Pancreas (tissue), 10 donors: ENCODE measurements around the gene CTNNA2. TPM values are rescaled to one million over a fixed set of nuclear protein-coding genes. Genes with fewer than 3 reads are reported as not detected.

Source experiments
- ATAC-seq, 4 donors: fragments of 200-7000 bp; cut with Tn5 transposase; one replicate each; pipeline versions ENCODE4 v1.8.0 to v1.9.1; 2020; ENCODE audit warnings: mild to moderate bottlenecking in 4 of 4, moderate library complexity in 4 of 4
- DNase-seq, 6 donors: peaks; one replicate each; pipeline ENCODE4 v3.0.0-alpha.2; 2020
- FAIRE-seq: peaks from 2 replicates; lab custom pipeline; 2012; peaks lifted over from hg19 to GRCh38; lab: Jason Lieb, UNC
- H3K27ac ChIP-seq, 4 donors: fragments of 200-600 bp; sonication (generic); 1 replicate in 3 of 4; 2 replicates in 1 of 4; pipeline versions ENCODE4 v1.5.0 to v1.8.0; 2020
- H3K27me3 ChIP-seq, 4 donors: fragments of 200-600 bp; one replicate each; pipeline ENCODE4 v1.8.0; 2021
- H3K36me3 ChIP-seq, 3 donors: fragments of 200-600 bp; sonication (generic) in 1 of 3; one replicate each; pipeline versions ENCODE4 v1.5.0 to v1.8.0; 2020 to 2021
- H3K4me1 ChIP-seq, 3 donors: fragments of 200-600 bp; one replicate each; pipeline ENCODE4 v1.8.0; 2021
- H3K4me3 ChIP-seq, 4 donors: fragments of 200-600 bp; sonication (generic) in 2 of 4; one replicate each; pipeline versions ENCODE4 v1.5.0 to v1.8.0; 2020 to 2021
- H3K9me3 ChIP-seq, 4 donors: fragments of 200-600 bp; one replicate each; pipeline ENCODE4 v1.8.0; 2021
- WGBS, 2 donors: extraction: QIAGEN DNeasy Blood & Tissue Kit; methylation state at CpG; one replicate each; pipeline ENCODE4 v1.1.7; 2013; 5-methylcytosine and 5-hydroxymethylcytosine counted together
- intact Hi-C, 3 donors: fragments of 100-400 bp; cut with DNase I; formaldehyde crosslinking; loops; one replicate each; pipeline versions ENCODE4 v1.11.1 to v1.14.2; 2022
- polyA plus RNA-seq, 2 donors: library from polyadenylated mRNA; stranded (reverse); fragments of 200-250 nt; gene quantifications; one replicate each; pipeline ENCODE4 v1.2.3, GENCODE V29; 2013
- total RNA-seq, 6 donors: library from RNA; stranded (reverse); fragmentation: NEBNext Ultra II Directional in 4 of 6; extraction: Animal tissue kit (Norgen Biotek cat#: 25700) in 4 of 6; gene quantifications; one replicate each; pipeline versions ENCODE4 v1.2.1 to v1.2.4, GENCODE V29; 2021 to 2023
- TF ChIP-seq, protein P1 (sequence below), 4 donors: fragments of 200-600 bp; sonication (generic) in 3 of 4; IDR thresholded peaks; one replicate each; pipeline versions ENCODE4 v1.5.0 to v1.8.0; 2021; ENCODE audit warnings: antibody characterized with exemption in 4 of 4
- donor health status: healthy with polysubstance abuse.
- donor health status: DM: no; HTN: no; CAD: no; lungs with moderate emphysema.
- donor health status: DM: no; HTN: no; CAD: no.
- donor health status: control.
- donor health status: control.
- donor health status: Bipolar disorder and iron deficiency.
- donor health status: DM: yes; HTN: yes; CAD: no.
- donor health status: DM: no; HTN: no; CAD: no.
- donor health status: DM: no; HTN: no; CAD: no.
- donor health status: DM: yes; HTN: yes; CAD: no.

CTNNA2 gene
- total and polyA plus RNA-seq, 8 donors: 0.25 to 12.1 (median 2.1) TPM

DNA sequence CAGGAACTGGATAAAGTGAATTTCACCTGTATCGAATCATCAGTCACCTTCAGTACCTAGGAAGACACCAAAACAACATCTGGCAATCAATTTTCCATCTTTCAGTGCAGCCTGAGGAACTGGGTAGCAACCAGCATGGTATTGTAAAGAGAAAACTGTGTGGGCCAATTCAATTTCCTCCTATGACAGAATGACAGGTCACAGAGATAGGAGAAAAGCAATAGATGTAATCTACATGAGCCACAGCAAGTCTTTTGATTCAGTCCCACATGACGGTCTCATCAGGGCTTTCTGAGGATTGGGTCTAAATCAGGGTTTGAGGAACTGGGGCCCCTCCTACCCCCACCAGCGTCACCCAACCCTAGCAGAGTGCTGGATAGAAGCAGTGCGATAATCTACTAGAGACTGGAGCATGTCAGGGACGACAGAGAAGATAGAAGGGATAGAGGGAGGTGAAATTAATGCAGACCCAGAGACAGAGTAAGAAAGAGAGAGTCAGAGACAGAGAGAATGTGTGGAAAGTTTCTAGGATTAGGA is 523.0 kb downstream of the CTNNA2 start:
- no peak for DNase-seq
- H3K27ac ChIP-seq: no peak overlapping the region
- TF ChIP-seq, protein P1, sequence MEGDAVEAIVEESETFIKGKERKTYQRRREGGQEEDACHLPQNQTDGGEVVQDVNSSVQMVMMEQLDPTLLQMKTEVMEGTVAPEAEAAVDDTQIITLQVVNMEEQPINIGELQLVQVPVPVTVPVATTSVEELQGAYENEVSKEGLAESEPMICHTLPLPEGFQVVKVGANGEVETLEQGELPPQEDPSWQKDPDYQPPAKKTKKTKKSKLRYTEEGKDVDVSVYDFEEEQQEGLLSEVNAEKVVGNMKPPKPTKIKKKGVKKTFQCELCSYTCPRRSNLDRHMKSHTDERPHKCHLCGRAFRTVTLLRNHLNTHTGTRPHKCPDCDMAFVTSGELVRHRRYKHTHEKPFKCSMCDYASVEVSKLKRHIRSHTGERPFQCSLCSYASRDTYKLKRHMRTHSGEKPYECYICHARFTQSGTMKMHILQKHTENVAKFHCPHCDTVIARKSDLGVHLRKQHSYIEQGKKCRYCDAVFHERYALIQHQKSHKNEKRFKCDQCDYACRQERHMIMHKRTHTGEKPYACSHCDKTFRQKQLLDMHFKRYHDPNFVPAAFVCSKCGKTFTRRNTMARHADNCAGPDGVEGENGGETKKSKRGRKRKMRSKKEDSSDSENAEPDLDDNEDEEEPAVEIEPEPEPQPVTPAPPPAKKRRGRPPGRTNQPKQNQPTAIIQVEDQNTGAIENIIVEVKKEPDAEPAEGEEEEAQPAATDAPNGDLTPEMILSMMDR (IDR thresholded peaks at IDR 0.05): no peak
- H3K27me3 ChIP-seq: no peaks in the 10 kb centered on the region
- ATAC-seq: no peak
- intact Hi-C loops: no loop called here
- H3K4me3 ChIP-seq: no peak overlapping the region
- H3K4me1 ChIP-seq: no peaks in the 10 kb centered on the region
- WGBS, 2 donors: 48 to 66% methylated on average over 5 of the region's 5 CpGs
- H3K36me3 ChIP-seq: no peaks in the 10 kb centered on the region
- H3K9me3 ChIP-seq: no peaks in the 10 kb centered on the region
- no peak for FAIRE-seq

DNA sequence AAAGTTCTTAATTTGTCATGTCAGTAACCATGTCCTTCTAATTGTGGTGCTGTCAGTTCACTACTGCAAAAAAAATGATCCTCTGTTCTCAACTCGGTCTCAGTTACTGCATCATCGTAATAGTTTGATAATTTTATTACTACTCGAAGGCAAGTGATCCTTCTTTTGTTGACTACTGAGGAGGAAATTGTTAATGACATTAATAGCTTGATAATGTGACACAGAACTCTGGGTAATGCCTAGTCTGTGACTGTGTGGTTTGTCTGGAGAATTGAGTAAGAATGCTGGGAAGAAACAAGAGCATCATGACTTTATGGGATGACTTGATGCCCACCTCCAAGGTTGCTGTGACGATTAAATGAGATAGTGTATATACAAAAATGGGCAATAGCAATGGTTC is 524.5 kb downstream of the CTNNA2 start:
- TF ChIP-seq, protein P1 (IDR thresholded peaks at IDR 0.05): no peak
- FAIRE-seq (no peak), DNase-seq (no peak), ATAC-seq (no peak)
- no peak overlapping the region for H3K4me3 ChIP-seq
- intact Hi-C loops: no loop called here
- no peaks in the 10 kb centered on the region for H3K4me1 ChIP-seq
- WGBS, 2 donors: 54 to 70% methylated on average over 4 of the region's 4 CpGs
- no peaks in the 10 kb centered on the region for H3K9me3 ChIP-seq
- H3K27me3 ChIP-seq: no peaks in the 10 kb centered on the region
- no peak overlapping the region for H3K27ac ChIP-seq
- H3K36me3 ChIP-seq: no peaks in the 10 kb centered on the region

DNA sequence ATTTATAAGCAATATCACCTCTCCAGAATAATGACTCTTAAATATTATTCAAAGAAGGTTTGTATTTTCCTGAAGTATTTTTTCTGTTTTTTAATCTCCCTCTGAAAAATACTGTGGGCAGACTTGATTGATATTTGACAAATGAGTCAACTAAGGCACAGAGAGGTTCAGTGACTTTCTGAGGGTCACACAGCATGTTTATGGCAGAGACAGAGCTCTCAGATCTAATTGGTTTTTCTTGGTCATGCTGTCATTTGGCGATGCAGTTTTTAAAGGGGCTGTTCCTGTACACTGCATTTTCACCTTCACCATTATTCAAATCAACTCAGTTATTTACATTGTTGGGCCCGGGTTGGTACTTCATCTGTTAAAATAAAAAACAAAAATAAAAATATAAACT is 527.4 kb downstream of the CTNNA2 start:
- Histone ChIP-seq H3K27me3 (no peaks in the 10 kb centered on the region), H3K9me3 (no peaks in the 10 kb centered on the region), H3K4me3 (no peak overlapping the region), H3K4me1 (no peaks in the 10 kb centered on the region), H3K27ac (no peak overlapping the region), H3K36me3 (no peaks in the 10 kb centered on the region)
- TF ChIP-seq, protein P1 (IDR thresholded peaks at IDR 0.05): no peak
- DNase-seq (no peak), ATAC-seq (no peak), FAIRE-seq (no peak)
- intact Hi-C loops: no loop called here
- WGBS, 2 donors: 69 to 80% methylated on average over 2 of the region's 2 CpGs

DNA sequence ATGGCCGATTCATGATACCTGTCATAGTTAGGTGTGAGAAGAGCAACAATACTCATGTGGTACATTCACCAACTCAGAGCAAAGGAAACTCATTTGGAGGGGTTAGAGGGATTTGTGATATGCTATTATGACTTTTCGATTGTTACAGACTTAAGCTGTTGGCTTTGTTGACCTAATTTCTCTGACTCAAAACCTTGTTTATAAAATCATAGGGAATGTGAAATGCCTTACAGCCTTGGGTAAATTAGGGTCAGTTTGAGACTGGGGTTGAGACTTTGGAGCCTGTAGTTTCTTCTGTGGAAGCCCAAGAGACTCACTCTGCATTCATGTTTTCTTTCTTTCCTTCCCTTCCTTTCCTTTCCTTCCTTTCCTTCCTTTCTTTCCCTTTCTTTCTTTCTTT is 529.8 kb downstream of the CTNNA2 start:
- FAIRE-seq (no peak), DNase-seq (no peak), ATAC-seq (no peak)
- TF ChIP-seq, protein P1 (IDR thresholded peaks at IDR 0.05): no peak
- Histone ChIP-seq H3K27me3 (no peaks in the 10 kb centered on the region), H3K4me3 (no peak overlapping the region), H3K9me3 (no peaks in the 10 kb centered on the region), H3K4me1 (no peaks in the 10 kb centered on the region), H3K36me3 (no peaks in the 10 kb centered on the region), H3K27ac (no peak overlapping the region)
- intact Hi-C loops: no loop called here
- WGBS, 2 donors: 56 to 75% methylated on average over 2 of the region's 2 CpGs

DNA sequence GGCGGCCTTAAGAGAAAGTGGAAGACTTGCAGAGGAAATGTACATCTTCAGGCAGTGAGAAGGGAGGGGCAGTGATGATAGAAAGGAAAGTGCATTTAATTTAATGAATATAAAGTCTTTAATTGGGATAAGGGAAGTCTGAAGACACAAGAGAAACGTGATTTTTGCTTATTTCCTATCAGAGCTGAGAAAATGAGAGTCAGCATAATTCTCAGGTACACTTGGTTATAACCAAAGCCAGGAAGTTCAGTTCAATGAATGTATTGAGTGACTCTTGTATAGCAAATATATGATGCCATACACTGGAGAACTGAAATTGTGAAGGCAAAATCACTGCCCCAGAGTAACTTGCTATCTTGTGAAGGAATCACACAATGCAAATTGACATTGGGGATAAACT is 535.4 kb downstream of the CTNNA2 start:
- no peaks in the 10 kb centered on the region for H3K36me3 ChIP-seq
- TF ChIP-seq, protein P1 (IDR thresholded peaks at IDR 0.05): no peak
- ATAC-seq (no peak), DNase-seq (no peak), FAIRE-seq (no peak)
- intact Hi-C loops: no loop called here
- H3K27me3 ChIP-seq: no peaks in the 10 kb centered on the region
- H3K4me1 ChIP-seq: no peaks in the 10 kb centered on the region
- WGBS, 2 donors: 55 to 81% methylated on average over 2 of the region's 2 CpGs
- no peak overlapping the region for H3K4me3 ChIP-seq
- no peaks in the 10 kb centered on the region for H3K9me3 ChIP-seq
- H3K27ac ChIP-seq: no peak overlapping the region
